Measurements from ENCODE around the gene ABCF3. TPM values are rescaled to one million over a fixed set of nuclear protein-coding genes. Genes with fewer than 3 reads are reported as not detected.
A peak's percentile ranks its signal among the peaks of the same experiment; 100 is the strongest.
"Not testable (repeated sequence)": the region's sequence is repeated elsewhere in the genome, so short reads cannot be mapped to it uniquely, and the experiment has no call there.

The ABCF3 gene
- total RNA-seq, 1 donor from 2014 or later: 75.2 TPM

DNA sequence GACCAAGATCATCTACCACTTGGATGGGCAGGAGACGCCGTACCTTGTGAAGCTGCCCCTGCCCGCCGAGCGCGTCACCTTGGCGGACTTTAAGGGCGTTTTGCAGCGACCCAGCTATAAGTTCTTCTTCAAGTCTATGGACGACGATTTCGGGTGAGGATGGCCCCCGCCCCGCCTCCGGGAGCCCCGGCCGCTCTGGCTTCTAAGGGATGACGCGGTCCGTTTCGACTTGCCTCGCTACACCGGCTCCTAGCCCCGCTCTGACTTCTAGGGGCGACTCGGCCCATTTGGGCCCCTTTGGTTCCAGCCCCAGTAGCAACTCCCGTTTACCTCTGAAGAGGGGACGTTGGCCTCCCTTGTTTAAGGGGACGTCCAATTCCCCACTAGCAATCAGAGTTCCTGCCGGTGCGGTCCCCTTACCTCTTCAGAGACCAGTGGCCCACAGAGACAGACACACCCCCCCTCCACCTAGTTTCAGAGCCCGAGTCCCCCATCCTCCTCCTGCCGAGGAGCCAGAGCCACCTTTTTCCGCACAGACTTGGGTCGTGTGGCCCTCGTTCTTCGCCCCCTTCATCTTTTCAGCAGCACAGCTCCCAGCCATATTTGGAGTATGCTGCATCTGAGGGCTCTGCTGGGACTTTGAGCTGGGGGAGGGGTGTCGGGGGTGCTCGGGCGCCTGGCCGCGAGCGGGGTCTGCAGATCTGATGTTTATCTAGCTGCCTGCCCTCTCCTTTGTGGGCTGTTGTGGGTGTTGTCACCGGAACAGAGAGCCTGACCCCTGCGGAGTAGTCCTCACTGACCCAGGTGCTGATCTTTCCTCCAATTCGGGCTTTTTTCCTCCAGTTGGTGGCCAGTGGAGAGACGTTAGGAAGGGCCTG lies 30.1 kb upstream of the ABCF3 start:
- intact Hi-C loops (cut with micrococcal nuclease): loop anchor here (1.0 kb wide), 4 partner anchors 18 to 93 kb away; partner anchors contain the start of genes AP2M1, EEF1AKMT4 and EIF2B5
- Mint-ChIP-seq H3K4me3 (peak overlapping the region; percentile 95), H3K27me3 (ENCODE audit: insufficient read depth) (peaks cover 5% of the 10 kb centered on the region), H3K9me3 (no peaks in the 10 kb centered on the region), H3K4me1 (ENCODE audit: low read depth) (peaks cover 20% of the 10 kb centered on the region), H3K36me3 (ENCODE audit: low read depth) (peaks cover 6% of the 10 kb centered on the region), H3K27ac (peak overlapping the region; percentile 88)
- peak; percentile 39 for DNase-seq (ENCODE audit: low spot score)

GRCh38 chr3:184156522-184156955 lies 29.5 kb upstream of the ABCF3 start:
- no peaks in the 10 kb centered on the region for H3K9me3 Mint-ChIP-seq
- DNase-seq (ENCODE audit: low spot score): no peak
- peak overlapping the region; percentile 95 for H3K4me3 Mint-ChIP-seq
- H3K27ac Mint-ChIP-seq: peak overlapping the region; percentile 80
- H3K4me1 Mint-ChIP-seq (ENCODE audit: low read depth): peaks cover 20% of the 10 kb centered on the region
- peaks cover 6% of the 10 kb centered on the region for H3K36me3 Mint-ChIP-seq (ENCODE audit: low read depth)
- peaks cover 5% of the 10 kb centered on the region for H3K27me3 Mint-ChIP-seq (ENCODE audit: insufficient read depth)
- intact Hi-C loops (cut with micrococcal nuclease): no loop called here

GRCh38 chr3:184157206-184157605 lies 28.8 kb upstream of the ABCF3 start:
- Mint-ChIP-seq H3K27me3 (ENCODE audit: insufficient read depth) (peaks cover 4% of the 10 kb centered on the region), H3K36me3 (ENCODE audit: low read depth) (peaks cover 6% of the 10 kb centered on the region), H3K27ac (peak overlapping the region; percentile 80), H3K9me3 (no peaks in the 10 kb centered on the region), H3K4me1 (ENCODE audit: low read depth) (peaks cover 20% of the 10 kb centered on the region), H3K4me3 (peak overlapping the region; percentile 95)
- no peak for DNase-seq (ENCODE audit: low spot score)
- intact Hi-C loops (cut with micrococcal nuclease): no loop called here

DNA sequence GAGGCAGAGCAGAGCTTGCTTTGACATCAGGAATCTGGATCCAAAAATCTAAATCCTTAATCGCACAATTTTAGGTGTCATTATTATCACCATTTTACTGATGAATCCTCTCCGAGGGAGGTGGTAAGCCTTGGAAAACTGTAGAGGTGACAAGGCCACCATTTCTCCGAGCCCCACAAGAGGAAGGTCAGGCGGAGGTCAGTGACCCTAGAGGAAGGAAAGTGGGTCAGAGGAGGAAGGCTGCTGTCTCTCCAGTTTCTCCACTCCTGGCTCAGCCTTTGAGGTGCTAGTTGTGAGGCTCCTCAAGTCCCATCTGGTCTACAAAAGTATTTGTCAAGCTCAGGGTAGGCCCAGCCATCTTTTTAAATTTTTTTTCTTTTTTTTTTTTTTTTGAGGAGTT lies 27.6 kb upstream of the ABCF3 start:
- Mint-ChIP-seq H3K9me3 (no peaks in the 10 kb centered on the region), H3K4me1 (ENCODE audit: low read depth) (peaks cover 20% of the 10 kb centered on the region), H3K36me3 (ENCODE audit: low read depth) (peaks cover 6% of the 10 kb centered on the region), H3K27me3 (ENCODE audit: insufficient read depth) (peaks cover 2% of the 10 kb centered on the region), H3K4me3 (no peak overlapping the region), H3K27ac (no peak overlapping the region)
- no peak for DNase-seq (ENCODE audit: low spot score)
- intact Hi-C loops (cut with micrococcal nuclease): no loop called here

GRCh38 chr3:184160456-184160855 lies 25.5 kb upstream of the ABCF3 start:
- intact Hi-C loops (cut with micrococcal nuclease): no loop called here
- no peak overlapping the region for H3K4me3 Mint-ChIP-seq
- no peak for DNase-seq (ENCODE audit: low spot score)
- peaks cover 2% of the 10 kb centered on the region for H3K27me3 Mint-ChIP-seq (ENCODE audit: insufficient read depth)
- peaks cover 20% of the 10 kb centered on the region for H3K4me1 Mint-ChIP-seq (ENCODE audit: low read depth)
- no peak overlapping the region for H3K27ac Mint-ChIP-seq
- H3K9me3 Mint-ChIP-seq: no peaks in the 10 kb centered on the region
- peaks cover 13% of the 10 kb centered on the region for H3K36me3 Mint-ChIP-seq (ENCODE audit: low read depth)

DNA sequence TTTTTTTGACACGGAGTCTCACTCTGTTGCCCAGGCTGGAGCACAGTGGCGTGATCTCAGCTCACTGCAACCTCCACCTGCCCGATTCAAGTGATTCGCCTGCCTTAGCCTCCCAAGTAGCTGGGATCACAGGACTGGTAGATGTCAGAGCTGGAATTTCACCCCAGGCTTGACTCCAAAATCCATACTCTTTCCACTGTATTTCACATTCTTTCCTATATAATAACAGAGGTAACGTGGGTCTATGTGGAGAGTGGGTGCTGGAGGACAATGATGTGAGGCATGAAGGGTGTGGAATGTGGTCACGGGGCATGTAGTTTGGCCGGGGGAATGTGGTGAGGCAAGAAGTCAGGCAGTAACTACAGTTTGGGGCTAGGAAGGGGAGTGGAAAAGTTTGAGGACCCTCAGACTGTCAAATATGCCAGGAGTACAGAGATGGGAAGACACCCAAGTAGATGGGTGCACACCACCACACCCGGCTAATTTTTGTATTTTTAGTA lies 23.4 kb upstream of the ABCF3 start:
- H3K9me3 Mint-ChIP-seq; H3K4me3 Mint-ChIP-seq; H3K4me1 Mint-ChIP-seq (ENCODE audit: low read depth); DNase-seq (ENCODE audit: low spot score); H3K27ac Mint-ChIP-seq; H3K27me3 Mint-ChIP-seq (ENCODE audit: insufficient read depth); intact Hi-C loops (cut with micrococcal nuclease): not testable (repeated sequence)
- peaks cover 21% of the 10 kb centered on the region for H3K36me3 Mint-ChIP-seq (ENCODE audit: low read depth)

GRCh38 chr3:184164648-184165330 lies 21.2 kb upstream of the ABCF3 start:
- no peak overlapping the region for H3K27ac Mint-ChIP-seq
- no peaks in the 10 kb centered on the region for H3K9me3 Mint-ChIP-seq
- intact Hi-C loops (cut with micrococcal nuclease): no loop called here
- H3K4me3 Mint-ChIP-seq: no peak overlapping the region
- peaks cover 26% of the 10 kb centered on the region for H3K36me3 Mint-ChIP-seq (ENCODE audit: low read depth)
- H3K27me3 Mint-ChIP-seq (ENCODE audit: insufficient read depth): no peaks in the 10 kb centered on the region
- no peak for DNase-seq (ENCODE audit: low spot score)
- no peaks in the 10 kb centered on the region for H3K4me1 Mint-ChIP-seq (ENCODE audit: low read depth)

- no peak overlapping the region for H3K4me3 Mint-ChIP-seq
- no peaks in the 10 kb centered on the region for H3K9me3 Mint-ChIP-seq
Measured at GRCh38 chr3:184165543-184165942, 20.5 kb upstream of the ABCF3 start.

GRCh38 chr3:184166671-184167070 lies 19.3 kb upstream of the ABCF3 start:
- Mint-ChIP-seq H3K9me3 (no peaks in the 10 kb centered on the region), H3K27me3 (ENCODE audit: insufficient read depth) (no peaks in the 10 kb centered on the region), H3K36me3 (ENCODE audit: low read depth) (peaks cover 31% of the 10 kb centered on the region), H3K27ac (no peak overlapping the region), H3K4me1 (ENCODE audit: low read depth) (peaks cover 5% of the 10 kb centered on the region), H3K4me3 (no peak overlapping the region)
- DNase-seq (ENCODE audit: low spot score): no peak
- intact Hi-C loops (cut with micrococcal nuclease): no loop called here

More at GRCh38 chr3:184165543-184165942, 20.5 kb upstream of the ABCF3 start:
- no peak for DNase-seq (ENCODE audit: low spot score)
- peaks cover 22% of the 10 kb centered on the region for H3K36me3 Mint-ChIP-seq (ENCODE audit: low read depth)
- no peak overlapping the region for H3K27ac Mint-ChIP-seq
- no peaks in the 10 kb centered on the region for H3K27me3 Mint-ChIP-seq (ENCODE audit: insufficient read depth)
- intact Hi-C loops (cut with micrococcal nuclease): no loop called here
- no peaks in the 10 kb centered on the region for H3K4me1 Mint-ChIP-seq (ENCODE audit: low read depth)

GRCh38 chr3:184167786-184168185 lies 18.2 kb upstream of the ABCF3 start:
- intact Hi-C loops (cut with micrococcal nuclease): no loop called here
- no peak overlapping the region for H3K27ac Mint-ChIP-seq
- H3K9me3 Mint-ChIP-seq: no peaks in the 10 kb centered on the region
- H3K36me3 Mint-ChIP-seq (ENCODE audit: low read depth): peaks cover 34% of the 10 kb centered on the region
- no peak for DNase-seq (ENCODE audit: low spot score)
- H3K4me1 Mint-ChIP-seq (ENCODE audit: low read depth): peaks cover 8% of the 10 kb centered on the region
- no peak overlapping the region for H3K4me3 Mint-ChIP-seq
- no peaks in the 10 kb centered on the region for H3K27me3 Mint-ChIP-seq (ENCODE audit: insufficient read depth)

GRCh38 chr3:184168363-184169120 lies 17.5 kb upstream of the ABCF3 start:
- H3K4me1 Mint-ChIP-seq (ENCODE audit: low read depth): peaks cover 8% of the 10 kb centered on the region
- no peaks in the 10 kb centered on the region for H3K9me3 Mint-ChIP-seq
- intact Hi-C loops (cut with micrococcal nuclease): no loop called here
- no peak overlapping the region for H3K27ac Mint-ChIP-seq
- peaks cover 34% of the 10 kb centered on the region for H3K36me3 Mint-ChIP-seq (ENCODE audit: low read depth)
- DNase-seq (ENCODE audit: low spot score): no peak
- H3K4me3 Mint-ChIP-seq: no peak overlapping the region
- no peaks in the 10 kb centered on the region for H3K27me3 Mint-ChIP-seq (ENCODE audit: insufficient read depth)

- no peak overlapping the region for H3K4me3 Mint-ChIP-seq
Measured at GRCh38 chr3:184169896-184170875, 15.8 kb upstream of the ABCF3 start.

More at GRCh38 chr3:184169896-184170875, 15.8 kb upstream of the ABCF3 start:
- Mint-ChIP-seq H3K9me3 (no peaks in the 10 kb centered on the region), H3K36me3 (ENCODE audit: low read depth) (peaks cover 28% of the 10 kb centered on the region), H3K27me3 (ENCODE audit: insufficient read depth) (no peaks in the 10 kb centered on the region), H3K4me1 (ENCODE audit: low read depth) (peaks cover 9% of the 10 kb centered on the region), H3K27ac (no peak overlapping the region)
- DNase-seq (ENCODE audit: low spot score): no peak
- intact Hi-C loops (cut with micrococcal nuclease): no loop called here
